H9 (cell line): Measurements from ENCODE around the gene PHYH. TPM values are rescaled to one million over a fixed set of nuclear protein-coding genes. Genes with fewer than 3 reads are reported as not detected.

Experiments
- DNase-seq: peaks from one replicate; pipeline ENCODE4 v3.0.0-alpha.2; 2017
- H2AFZ ChIP-seq: one replicate; pipeline ENCODE4 v1.6.1; 2013; ENCODE audit warnings: mild to moderate bottlenecking, low read length, control low read depth, moderate library complexity
- H2AK5ac ChIP-seq: 2 replicates; pipeline ENCODE4 v1.6.1; 2013; ENCODE audit warnings: low read length, control low read depth, mixed read lengths; ENCODE audit not compliant: insufficient read length
- H2BK120ac ChIP-seq: one replicate; pipeline ENCODE4 v1.6.1; 2013; ENCODE audit warnings: low read depth, mild to moderate bottlenecking, low read length, control low read depth, inconsistent platforms; ENCODE audit not compliant: poor library complexity, severe bottlenecking
- H2BK12ac ChIP-seq: 2 replicates; pipeline ENCODE4 v1.6.1; 2013; ENCODE audit warnings: low read length, control low read depth, mixed read lengths, low read depth; ENCODE audit not compliant: insufficient read length
- H2BK15ac ChIP-seq: 2 replicates; pipeline ENCODE4 v1.6.1; 2013; ENCODE audit warnings: low read depth, low read length, control low read depth
- H2BK20ac ChIP-seq: one replicate; pipeline ENCODE4 v1.6.1; 2013; ENCODE audit warnings: low read depth, mild to moderate bottlenecking, low read length, control low read depth, inconsistent platforms; ENCODE audit not compliant: poor library complexity, severe bottlenecking
- H2BK5ac ChIP-seq: 2 replicates; pipeline ENCODE4 v1.6.1; 2013; ENCODE audit warnings: low read length, control low read depth, mixed read lengths; ENCODE audit not compliant: insufficient read length
- H3K14ac ChIP-seq: 2 replicates; pipeline ENCODE4 v1.6.1; 2013; ENCODE audit warnings: low read length, control low read depth; ENCODE audit not compliant: insufficient read depth
- H3K18ac ChIP-seq: 2 replicates; pipeline ENCODE4 v1.6.1; 2013; ENCODE audit warnings: low read depth, mild to moderate bottlenecking, mixed read lengths, low read length, control low read depth; ENCODE audit not compliant: insufficient read length
- H3K23ac ChIP-seq: 2 replicates; pipeline ENCODE4 v1.6.1; 2013; ENCODE audit warnings: low read length, control low read depth, mixed read lengths, low read depth; ENCODE audit not compliant: insufficient read length
- H3K23me2 ChIP-seq: 2 replicates; pipeline ENCODE4 v1.6.1; 2013; ENCODE audit warnings: low read depth, mild to moderate bottlenecking, mixed read lengths, low read length, control low read depth; ENCODE audit not compliant: insufficient read length, poor library complexity, severe bottlenecking
- H3K27ac ChIP-seq: 2 replicates; pipeline ENCODE4 v1.5.1; 2013; ENCODE audit warnings: low read length, control low read depth, mixed read lengths, low read depth; ENCODE audit not compliant: insufficient read length
- H3K27me3 ChIP-seq: 2 replicates; pipeline ENCODE4 v1.6.1; 2013; ENCODE audit warnings: low read length, control low read depth, inconsistent platforms; ENCODE audit not compliant: insufficient read depth
- H3K4ac ChIP-seq: 2 replicates; pipeline ENCODE4 v1.6.1; 2013; ENCODE audit warnings: low read depth, mild to moderate bottlenecking, control low read depth, inconsistent platforms, low read length, moderate library complexity
- H3K4me1 ChIP-seq: 2 replicates; pipeline ENCODE4 v1.6.1; 2013; ENCODE audit warnings: low read length, control low read depth, inconsistent platforms; ENCODE audit not compliant: insufficient read depth
- H3K4me2 ChIP-seq: 2 replicates; pipeline ENCODE4 v1.6.1; 2013; ENCODE audit warnings: low read length, control low read depth, mixed read lengths; ENCODE audit not compliant: insufficient read length, insufficient read depth
- H3K56ac ChIP-seq: 2 replicates; pipeline ENCODE4 v1.6.1; 2013; ENCODE audit warnings: low read depth, mild to moderate bottlenecking, mixed read lengths, low read length, control low read depth; ENCODE audit not compliant: insufficient read length
- H3K79me1 ChIP-seq: 2 replicates; pipeline ENCODE4 v1.6.1; 2013; ENCODE audit warnings: low read depth, mild to moderate bottlenecking, moderate library complexity, low read length, control low read depth, inconsistent platforms; ENCODE audit not compliant: insufficient read depth, poor library complexity, severe bottlenecking
- H3K79me2 ChIP-seq: 2 replicates; pipeline ENCODE4 v1.6.1; 2013; ENCODE audit warnings: low read length, control low read depth, inconsistent platforms; ENCODE audit not compliant: insufficient read depth
- H3K9ac ChIP-seq: 2 replicates; pipeline ENCODE4 v1.6.1; 2013; ENCODE audit warnings: low read length, control low read depth, mixed read lengths; ENCODE audit not compliant: insufficient read length; ENCODE audit errors: extremely low read depth
- H3K9me3 ChIP-seq: one replicate; pipeline ENCODE4 v1.6.1; 2013; ENCODE audit warnings: low read depth, low read length, inconsistent platforms; ENCODE audit not compliant: control insufficient read depth
- H3T11ph ChIP-seq: one replicate; pipeline ENCODE4 v1.6.1; 2013; ENCODE audit warnings: mild to moderate bottlenecking, low read length, control low read depth, inconsistent platforms
- H4K20me1 ChIP-seq: one replicate; pipeline ENCODE4 v1.6.1; 2013; ENCODE audit not compliant: control insufficient read depth, insufficient read length, insufficient read depth
- H4K5ac ChIP-seq: 2 replicates; pipeline ENCODE4 v1.6.1; 2013; ENCODE audit warnings: low read depth, mild to moderate bottlenecking, mixed read lengths, low read length, control low read depth; ENCODE audit not compliant: insufficient read length
- H4K8ac ChIP-seq: replicated peaks from 2 replicates; pipeline ENCODE4 v1.6.1; 2013; ENCODE audit warnings: low read length, control low read depth, mixed read lengths, low read depth; ENCODE audit not compliant: insufficient read length
- H4K91ac ChIP-seq: 2 replicates; pipeline ENCODE4 v1.6.1; 2013; ENCODE audit warnings: low read depth, mild to moderate bottlenecking, moderate library complexity, mixed read lengths, low read length, control low read depth; ENCODE audit not compliant: insufficient read length
- H3K27ac Mint-ChIP-seq, 3 experiments: 2 replicates in 2 of 3; 3 replicates in 1 of 3; pipeline ENCODE4 v1.8.0; 2020 to 2021; ENCODE audit warnings: mixed read lengths in 3 of 3, mild to moderate bottlenecking in 1 of 3, moderate library complexity in 1 of 3
- H3K27me3 Mint-ChIP-seq: 2 replicates; pipeline ENCODE4 v1.8.0; 2021; ENCODE audit warnings: low read depth, mild to moderate bottlenecking, moderate library complexity, mixed read lengths
- H3K36me3 Mint-ChIP-seq, 3 experiments: 2 replicates in 2 of 3; 3 replicates in 1 of 3; pipeline ENCODE4 v1.8.0; 2020 to 2021; ENCODE audit warnings: low read depth in 3 of 3, mixed read lengths in 3 of 3; ENCODE audit not compliant: insufficient read depth in 1 of 3
- H3K4me1 Mint-ChIP-seq, 2 experiments: 2 replicates each; pipeline ENCODE4 v1.8.0; 2020; ENCODE audit warnings: mixed read lengths in 2 of 2
- H3K4me3 Mint-ChIP-seq, 2 experiments: 2 replicates in 1 of 2; 3 replicates in 1 of 2; pipeline ENCODE4 v1.8.0; 2020 to 2021; ENCODE audit warnings: mild to moderate bottlenecking in 2 of 2, mixed read lengths in 2 of 2, moderate library complexity in 1 of 2
- H3K9me3 Mint-ChIP-seq, 2 experiments: 2 replicates in 1 of 2; 3 replicates in 1 of 2; pipeline ENCODE4 v1.8.0; 2020; ENCODE audit warnings: mild to moderate bottlenecking in 2 of 2, mixed read lengths in 2 of 2, moderate library complexity in 1 of 2
- WGBS: extraction: QIAGEN DNeasy Blood & Tissue Kit; methylation state at CpG from one replicate; pipeline ENCODE4 v1.1.7; 2013; ENCODE audit warnings: missing lambda C conversion rate, low lambda C conversion rate, mixed read lengths; ENCODE audit not compliant: insufficient read length; ENCODE audit errors: extremely low coverage; 5-methylcytosine and 5-hydroxymethylcytosine counted together
- total RNA-seq: library from RNA; stranded (reverse); gene quantifications from 2 replicates; pipeline ENCODE4 v1.2.1, GENCODE V29; 2021
- TF ChIP-seq, protein P1 (sequence below): fragments of 200-600 bp; sonication (generic); conservative IDR thresholded peaks from 3 replicates; pipeline ENCODE4 v1.8.0; 2021; ENCODE audit warnings: antibody characterized with exemption, mild to moderate bottlenecking

The PHYH gene
- total RNA-seq, 1 experiment from 2014 or later = 21.5 TPM

DNA sequence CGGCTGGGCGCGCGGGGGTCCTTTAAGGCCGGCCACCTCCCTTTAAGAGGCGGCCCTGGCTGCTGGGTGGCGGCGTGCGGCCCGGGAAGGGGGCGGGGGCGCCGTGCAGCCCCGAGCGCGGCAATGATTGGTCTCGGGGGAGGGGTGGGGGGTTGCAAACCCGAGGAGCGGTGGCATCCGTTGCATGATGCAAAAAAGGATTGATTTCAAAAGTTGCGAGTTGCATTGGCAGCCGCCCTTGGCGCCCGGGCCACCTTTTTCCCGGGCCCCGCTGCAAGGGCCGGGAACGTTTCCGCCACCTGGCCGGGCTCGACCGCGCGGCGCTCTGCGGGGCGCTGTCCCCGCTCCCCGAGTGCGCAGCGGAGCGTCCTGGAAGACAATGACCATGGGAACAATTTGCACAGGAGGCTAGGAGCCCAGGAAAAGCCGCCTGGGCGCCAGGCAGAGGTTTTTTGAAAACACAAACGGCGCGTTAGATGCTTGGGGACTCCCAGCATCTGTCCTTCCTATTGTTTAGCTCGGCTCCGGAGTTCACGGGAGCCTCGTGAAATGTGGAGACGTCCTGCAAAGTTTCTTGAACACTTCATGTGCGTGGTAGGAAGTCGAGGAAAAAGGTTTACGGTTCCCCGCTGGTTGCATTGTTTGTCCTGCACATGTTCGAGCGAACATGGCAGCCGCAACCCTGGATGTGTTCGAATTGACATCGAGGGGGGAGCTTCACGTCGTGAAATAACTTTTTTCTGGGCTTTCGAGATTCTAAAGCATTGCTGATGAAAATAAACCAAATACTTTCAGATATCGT lies 48.6 kb upstream of the PHYH start, which contains the start of gene SEPHS1:
SEPHS1 (minus strand) TSS at position 78 of the 802 bp plus-strand sequence. CDS start 3,343 bp downstream, outside the sequence.
- TF ChIP-seq, protein P1, sequence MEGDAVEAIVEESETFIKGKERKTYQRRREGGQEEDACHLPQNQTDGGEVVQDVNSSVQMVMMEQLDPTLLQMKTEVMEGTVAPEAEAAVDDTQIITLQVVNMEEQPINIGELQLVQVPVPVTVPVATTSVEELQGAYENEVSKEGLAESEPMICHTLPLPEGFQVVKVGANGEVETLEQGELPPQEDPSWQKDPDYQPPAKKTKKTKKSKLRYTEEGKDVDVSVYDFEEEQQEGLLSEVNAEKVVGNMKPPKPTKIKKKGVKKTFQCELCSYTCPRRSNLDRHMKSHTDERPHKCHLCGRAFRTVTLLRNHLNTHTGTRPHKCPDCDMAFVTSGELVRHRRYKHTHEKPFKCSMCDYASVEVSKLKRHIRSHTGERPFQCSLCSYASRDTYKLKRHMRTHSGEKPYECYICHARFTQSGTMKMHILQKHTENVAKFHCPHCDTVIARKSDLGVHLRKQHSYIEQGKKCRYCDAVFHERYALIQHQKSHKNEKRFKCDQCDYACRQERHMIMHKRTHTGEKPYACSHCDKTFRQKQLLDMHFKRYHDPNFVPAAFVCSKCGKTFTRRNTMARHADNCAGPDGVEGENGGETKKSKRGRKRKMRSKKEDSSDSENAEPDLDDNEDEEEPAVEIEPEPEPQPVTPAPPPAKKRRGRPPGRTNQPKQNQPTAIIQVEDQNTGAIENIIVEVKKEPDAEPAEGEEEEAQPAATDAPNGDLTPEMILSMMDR = no peak
- peak; percentile 83 for DNase-seq
- peak within 1 kb of the TSS; percentile 98 for H3K4me2 ChIP-seq
- peak within 1 kb of the TSS; percentile 87 for H4K91ac ChIP-seq
- H4K20me1 ChIP-seq = no peaks in the 10 kb centered on the region
- Mint-ChIP-seq H3K9me3 (no peaks in the 10 kb centered on the region; a peak in 2 of 5 replicates), H3K4me1 (peaks cover 71 to 73% of the 10 kb centered on the region in 2 experiments), H3K27ac (peak within 1 kb of the TSS; percentile 99 to 100 (median 100)), H3K27me3 (no peaks in the 10 kb centered on the region), H3K36me3 (peaks cover 12 to 33% (median 19%) of the 10 kb centered on the region in 3 experiments), H3K4me3 (peak within 1 kb of the TSS; percentile 85 to 93)
- no peaks in the 10 kb centered on the region for H3K9me3 ChIP-seq
- no peak within 1 kb of the TSS for H2BK20ac ChIP-seq
- peak within 1 kb of the TSS; percentile 93 for H3T11ph ChIP-seq
- H2BK12ac ChIP-seq = peak within 1 kb of the TSS; percentile 93
- WGBS = no CpG with 5 or more reads among the region's 65 CpGs
- no peaks in the 10 kb centered on the region for H3K79me1 ChIP-seq
- H2AK5ac ChIP-seq = peak within 1 kb of the TSS; percentile 96
- H3K79me2 ChIP-seq = peaks cover 35% of the 10 kb centered on the region
- H2BK5ac ChIP-seq = peak within 1 kb of the TSS; percentile 100
- peak within 1 kb of the TSS; percentile 82 for H2BK120ac ChIP-seq
- H3K9ac ChIP-seq = peak within 1 kb of the TSS; percentile 99
- H3K23ac ChIP-seq = no peak within 1 kb of the TSS
- peak within 1 kb of the TSS; percentile 75; the same call in 1 of the 2 replicates for H3K4ac ChIP-seq
- peak within 1 kb of the TSS; percentile 95 for H3K14ac ChIP-seq
- peak within 1 kb of the TSS; percentile 100 for H4K5ac ChIP-seq
- H2BK15ac ChIP-seq = no peak within 1 kb of the TSS
- H3K56ac ChIP-seq = peak within 1 kb of the TSS; percentile 99
- no peaks in the 10 kb centered on the region for H3K27me3 ChIP-seq
- H3K18ac ChIP-seq = peak within 1 kb of the TSS; percentile 97
- H2AFZ ChIP-seq = no peak within 1 kb of the TSS
- H3K27ac ChIP-seq = peak within 1 kb of the TSS; percentile 100
- H4K8ac ChIP-seq = peak within 1 kb of the TSS; percentile 99
- peaks cover 23% of the 10 kb centered on the region for H3K23me2 ChIP-seq
- peaks cover 8% of the 10 kb centered on the region; the same call in 1 of the 2 replicates for H3K4me1 ChIP-seq
